Breast epithelium (tissue), 3 donors: ENCODE data around the gene KCNG2.

ENCODE experiments used
- POLR2A ChIP-seq: fragments of 450-650 bp; IDR thresholded peaks from one replicate; pipeline ENCODE4 v1.6.1; 2016; ENCODE audit warnings: antibody characterized with exemption, mild to moderate bottlenecking, moderate library complexity
- POLR2AphosphoS5 ChIP-seq, 3 donors: sonication (generic); formaldehyde crosslinking; IDR thresholded peaks; one replicate each; pipeline ENCODE4 v1.6.1; 2017; ENCODE audit warnings: antibody characterized with exemption in 3 of 3
- TF ChIP-seq, protein P1 (sequence below), 3 donors: fragments of 450-650 bp; IDR thresholded peaks; one replicate each; pipeline ENCODE4 v1.5.1; 2016 to 2017; ENCODE audit warnings: antibody characterized with exemption in 3 of 3, mild to moderate bottlenecking in 3 of 3, moderate library complexity in 3 of 3

DNA sequence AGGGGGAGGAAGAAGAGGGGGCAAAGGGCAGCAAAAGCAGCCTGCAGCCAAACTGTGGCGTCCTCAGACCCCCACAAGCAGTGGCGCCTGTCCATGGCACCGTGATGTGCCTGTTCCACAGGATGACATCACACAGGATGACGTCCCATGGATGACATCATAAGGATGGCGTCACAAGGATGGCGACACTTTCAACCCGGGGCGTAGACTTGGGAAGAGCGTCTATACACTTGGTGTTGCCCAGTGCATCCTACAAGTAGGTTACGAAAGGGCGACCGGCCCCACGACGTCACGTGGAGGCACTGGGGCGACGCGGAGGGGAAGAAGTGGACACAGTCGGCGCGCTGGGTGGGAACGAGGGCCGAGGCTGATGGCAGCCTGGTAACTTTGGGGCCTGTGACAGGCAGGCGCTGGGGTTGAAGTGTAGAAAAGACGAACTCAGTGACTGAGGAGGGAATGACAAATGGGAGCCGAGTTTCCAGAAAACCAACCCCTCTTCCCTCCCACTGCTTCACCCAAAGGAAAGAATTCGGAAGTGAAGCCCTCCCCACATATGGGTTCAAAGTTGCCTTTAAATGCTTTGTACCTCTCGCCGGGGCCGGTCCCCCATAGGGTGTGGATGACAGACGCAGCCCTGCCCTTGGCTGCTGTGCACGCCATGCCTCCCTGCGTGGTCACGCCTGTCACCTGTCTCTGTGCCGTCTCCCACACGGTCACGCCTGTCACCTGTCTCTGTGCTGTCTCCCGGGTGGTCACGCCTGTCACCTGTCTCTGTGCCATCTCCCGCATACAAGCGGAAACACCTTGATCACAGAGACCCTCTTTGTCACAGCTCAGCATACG, 13.4 kb upstream of the KCNG2 start:
- no peak for TF ChIP-seq POLR2A
- TF ChIP-seq, protein P1, sequence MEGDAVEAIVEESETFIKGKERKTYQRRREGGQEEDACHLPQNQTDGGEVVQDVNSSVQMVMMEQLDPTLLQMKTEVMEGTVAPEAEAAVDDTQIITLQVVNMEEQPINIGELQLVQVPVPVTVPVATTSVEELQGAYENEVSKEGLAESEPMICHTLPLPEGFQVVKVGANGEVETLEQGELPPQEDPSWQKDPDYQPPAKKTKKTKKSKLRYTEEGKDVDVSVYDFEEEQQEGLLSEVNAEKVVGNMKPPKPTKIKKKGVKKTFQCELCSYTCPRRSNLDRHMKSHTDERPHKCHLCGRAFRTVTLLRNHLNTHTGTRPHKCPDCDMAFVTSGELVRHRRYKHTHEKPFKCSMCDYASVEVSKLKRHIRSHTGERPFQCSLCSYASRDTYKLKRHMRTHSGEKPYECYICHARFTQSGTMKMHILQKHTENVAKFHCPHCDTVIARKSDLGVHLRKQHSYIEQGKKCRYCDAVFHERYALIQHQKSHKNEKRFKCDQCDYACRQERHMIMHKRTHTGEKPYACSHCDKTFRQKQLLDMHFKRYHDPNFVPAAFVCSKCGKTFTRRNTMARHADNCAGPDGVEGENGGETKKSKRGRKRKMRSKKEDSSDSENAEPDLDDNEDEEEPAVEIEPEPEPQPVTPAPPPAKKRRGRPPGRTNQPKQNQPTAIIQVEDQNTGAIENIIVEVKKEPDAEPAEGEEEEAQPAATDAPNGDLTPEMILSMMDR (IDR thresholded peaks at IDR 0.05) = no peak
- no peak for TF ChIP-seq POLR2AphosphoS5 (IDR thresholded peaks at IDR 0.05)
